Muscle of leg (tissue), 11 donors: ENCODE results near the gene ADCY6. TPM values are rescaled to one million over a fixed set of nuclear protein-coding genes. Genes with fewer than 3 reads are reported as not detected.

Source experiments
- DNase-seq: peaks from one replicate; pipeline ENCODE4 v3.0.0; 2013
- H3K27ac ChIP-seq: one replicate; pipeline ENCODE4 v1.5.1; 2013; ENCODE audit warnings: mild to moderate bottlenecking, low read length, control low read depth
- H3K27me3 ChIP-seq: one replicate; pipeline ENCODE4 v1.6.1; 2013; ENCODE audit warnings: low read length; ENCODE audit not compliant: control insufficient read depth, insufficient read depth
- H3K36me3 ChIP-seq: one replicate; pipeline ENCODE4 v1.6.1; 2013; ENCODE audit warnings: low read length; ENCODE audit not compliant: control insufficient read depth, insufficient read depth
- H3K4me1 ChIP-seq: one replicate; pipeline ENCODE4 v1.6.1; 2013; ENCODE audit warnings: low read length; ENCODE audit not compliant: control insufficient read depth, insufficient read depth
- H3K4me3 ChIP-seq: one replicate; pipeline ENCODE4 v1.5.1; 2013; ENCODE audit warnings: low read length, control low read depth
- H3K9me3 ChIP-seq: replicated peaks from 2 replicates; pipeline ENCODE4 v1.6.1; 2013; ENCODE audit warnings: low read depth, low read length; ENCODE audit not compliant: control insufficient read depth
- WGBS: methylation state at CpG from one replicate; pipeline ENCODE4 v1.1.5; 2013; ENCODE audit warnings: missing lambda C conversion rate; ENCODE audit not compliant: insufficient coverage; 5-methylcytosine and 5-hydroxymethylcytosine counted together
- polyA plus RNA-seq, 8 donors: library from polyadenylated mRNA; unstranded; fragments of 120-200 nt; gene quantifications; one replicate each; pipeline versions ENCODE4 v1.2.1 to v1.2.3, GENCODE V29; 2013; ENCODE audit warnings: inconsistent platforms in 1 of 8, low replicate concordance in 1 of 8; ENCODE audit not compliant: insufficient read length in 8 of 8, insufficient read depth in 1 of 8
- total RNA-seq: library from RNA; stranded (reverse); fragments of 120-200 nt; gene quantifications from one replicate; pipeline ENCODE4 v1.2.4, GENCODE V29; 2013

Gene ADCY6
- total and polyA plus RNA-seq, 9 donors, result 25.6 to 46.0 (median 38.0) TPM

DNA sequence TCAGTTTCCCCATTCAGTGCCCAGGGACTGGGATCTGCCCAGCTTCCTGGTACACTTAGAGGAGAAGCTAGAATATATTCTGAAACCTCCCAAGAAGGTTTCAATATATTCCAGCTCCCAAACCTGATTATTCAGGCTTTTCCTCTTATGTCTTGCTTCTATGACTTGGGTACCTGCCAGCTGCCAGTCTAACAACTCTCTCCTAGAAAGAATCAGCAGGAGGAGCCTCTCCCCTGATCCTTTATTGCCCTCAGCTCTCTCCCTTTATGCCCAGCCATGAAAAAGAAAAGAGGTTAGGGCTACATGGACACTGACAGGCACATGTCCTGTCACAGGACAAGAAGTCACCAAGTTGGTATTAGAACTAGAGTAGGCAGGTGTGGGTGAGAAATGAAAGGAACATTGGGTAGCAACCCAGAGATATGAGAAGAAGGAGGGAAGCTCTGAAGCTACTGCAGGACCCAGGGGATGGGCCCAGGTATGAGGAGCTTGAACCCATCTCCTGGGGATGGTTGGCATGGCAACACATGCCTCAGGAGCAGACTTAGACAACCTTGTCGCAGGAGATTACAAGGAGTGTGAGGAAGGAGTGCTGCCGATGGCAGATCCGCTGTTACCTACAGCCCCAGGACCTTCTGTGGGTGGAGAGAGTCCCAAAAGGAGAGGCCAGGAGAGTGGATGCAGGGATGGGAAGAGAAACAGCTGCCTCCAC is 27.4 kb upstream of the ADCY6 start:
- WGBS, result no CpG with 5 or more reads among the region's 3 CpGs
- Histone ChIP-seq H3K4me3 (no peak overlapping the region), H3K36me3 (no peaks in the 10 kb centered on the region), H3K27ac (no peak overlapping the region), H3K9me3 (no peaks in the 10 kb centered on the region), H3K27me3 (peaks cover 17% of the 10 kb centered on the region), H3K4me1 (peaks cover 48% of the 10 kb centered on the region)
- DNase-seq, result no peak

GRCh38 chr12:48815126-48816110 is 26.5 kb upstream of the ADCY6 start:
- Histone ChIP-seq H3K4me3 (peak overlapping the region; percentile 81), H3K4me1 (peaks cover 55% of the 10 kb centered on the region), H3K36me3 (no peaks in the 10 kb centered on the region), H3K9me3 (no peaks in the 10 kb centered on the region), H3K27me3 (peaks cover 17% of the 10 kb centered on the region), H3K27ac (peak overlapping the region; percentile 94)
- WGBS, result 1% methylated on average over 51 of the region's 54 CpGs
- DNase-seq, result peak; percentile 95

DNA sequence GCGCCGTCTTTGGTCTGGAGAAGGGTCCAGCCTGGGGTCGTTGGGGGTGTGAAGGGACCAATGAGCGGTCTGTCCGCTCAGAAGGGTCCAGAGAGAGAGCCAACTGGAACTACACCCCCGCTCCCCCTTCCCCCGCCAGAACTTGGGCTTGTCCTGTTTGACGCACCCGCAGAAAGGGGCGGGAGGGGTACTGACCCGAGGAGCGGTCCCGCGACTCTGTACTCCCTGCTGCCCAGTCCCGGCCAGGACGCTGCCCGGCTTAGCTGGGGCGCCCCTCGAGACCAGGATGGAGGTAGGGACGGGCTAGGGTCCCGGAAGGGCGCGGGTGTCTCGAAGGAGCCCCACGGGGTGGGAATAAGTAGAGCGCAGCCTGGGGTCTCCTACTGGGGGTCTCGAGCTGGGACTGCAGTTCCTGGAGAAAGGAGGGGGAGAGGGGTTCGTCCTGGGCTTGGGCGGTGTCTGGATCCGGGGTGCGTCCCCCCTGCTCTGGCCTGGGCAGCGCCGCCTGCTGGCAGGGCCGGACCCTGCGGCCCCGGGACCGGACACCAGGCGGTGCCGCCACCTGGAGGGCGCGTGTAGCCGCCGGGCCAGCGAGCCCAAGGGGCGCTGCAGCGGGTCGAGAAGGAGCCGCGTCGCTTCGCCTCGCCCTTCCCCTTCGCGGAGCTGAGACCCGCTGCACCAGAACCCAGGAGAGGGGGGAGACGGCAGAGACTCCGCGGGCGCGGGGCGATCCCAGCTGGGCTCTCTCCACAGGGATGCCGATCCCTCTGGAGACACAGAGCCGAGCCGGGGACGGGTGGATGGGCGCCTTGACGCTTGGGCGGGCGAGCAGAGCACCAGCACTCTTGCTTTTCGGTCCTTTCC is 25.6 kb upstream of the ADCY6 start:
- under 1% methylated on average over 60 of the region's 70 CpGs for WGBS
- Histone ChIP-seq H3K36me3 (no peaks in the 10 kb centered on the region), H3K4me3 (peak overlapping the region; percentile 81), H3K27ac (peak overlapping the region; percentile 94), H3K9me3 (no peaks in the 10 kb centered on the region), H3K4me1 (peaks cover 51% of the 10 kb centered on the region), H3K27me3 (peaks cover 17% of the 10 kb centered on the region)
- DNase-seq, result peak; percentile 81

- 8% methylated on average over 5 of the region's 18 CpGs for WGBS
These were observed 24.8 kb upstream of the ADCY6 start for GRCh38 chr12:48813465-48814261.

GRCh38 chr12:48812389-48812788 is 23.5 kb upstream of the ADCY6 start:
- WGBS, result 59% methylated on average over 2 of the region's 2 CpGs
- no peak for DNase-seq
- Histone ChIP-seq H3K4me3 (no peak overlapping the region), H3K27me3 (peaks cover 6% of the 10 kb centered on the region), H3K36me3 (no peaks in the 10 kb centered on the region), H3K9me3 (no peaks in the 10 kb centered on the region), H3K4me1 (peaks cover 37% of the 10 kb centered on the region), H3K27ac (no peak overlapping the region)

More at GRCh38 chr12:48813465-48814261, 24.8 kb upstream of the ADCY6 start:
- DNase-seq, result peak; percentile 70
- H3K36me3 ChIP-seq, result no peaks in the 10 kb centered on the region
- H3K27me3 ChIP-seq, result peaks cover 13% of the 10 kb centered on the region
- H3K27ac ChIP-seq, result peak overlapping the region; percentile 44
- H3K4me1 ChIP-seq, result peaks cover 44% of the 10 kb centered on the region
- no peaks in the 10 kb centered on the region for H3K9me3 ChIP-seq
- peak overlapping the region; percentile 81 for H3K4me3 ChIP-seq

GRCh38 chr12:48811437-48812090 is 22.7 kb upstream of the ADCY6 start:
- WGBS, result 70% methylated on average over 2 of the region's 5 CpGs
- peaks cover 35% of the 10 kb centered on the region for H3K4me1 ChIP-seq
- DNase-seq, result no peak
- no peak overlapping the region for H3K27ac ChIP-seq
- no peak overlapping the region for H3K4me3 ChIP-seq
- H3K9me3 ChIP-seq, result no peaks in the 10 kb centered on the region
- H3K27me3 ChIP-seq, result peaks cover 2% of the 10 kb centered on the region
- H3K36me3 ChIP-seq, result no peaks in the 10 kb centered on the region

DNA sequence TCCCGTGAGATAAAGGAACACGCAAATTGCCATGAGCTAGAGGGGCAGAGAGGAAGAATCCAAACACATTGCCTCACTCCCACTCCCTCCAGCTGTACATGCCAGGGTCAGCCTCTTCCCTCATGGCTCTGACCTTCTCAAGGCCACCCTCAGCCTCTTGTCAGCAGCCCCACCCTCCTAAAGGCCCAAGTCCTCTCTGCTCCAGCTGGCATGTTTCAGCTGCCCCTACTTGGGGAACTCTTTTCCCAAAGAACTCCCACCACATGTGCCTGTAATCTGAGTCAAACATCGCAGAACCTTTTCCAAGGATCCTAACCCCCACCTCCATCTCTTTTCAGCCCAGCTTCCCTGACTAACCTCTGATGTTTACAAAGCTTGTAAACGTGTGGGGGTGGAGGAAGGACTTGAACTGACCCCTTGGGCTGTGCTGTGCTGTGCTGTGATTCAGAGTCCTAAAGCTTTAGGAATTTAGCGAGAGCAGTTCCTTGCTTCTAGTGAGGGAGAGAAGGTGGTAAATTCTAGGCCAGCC is 22.1 kb upstream of the ADCY6 start:
- Histone ChIP-seq H3K4me3 (no peak overlapping the region), H3K36me3 (no peaks in the 10 kb centered on the region), H3K4me1 (peaks cover 29% of the 10 kb centered on the region), H3K27ac (no peak overlapping the region), H3K27me3 (peaks cover 2% of the 10 kb centered on the region), H3K9me3 (no peaks in the 10 kb centered on the region)
- 61% methylated on average over 2 of the region's 5 CpGs for WGBS
- no peak for DNase-seq

GRCh38 chr12:48807981-48808380 is 19.1 kb upstream of the ADCY6 start:
- Histone ChIP-seq H3K4me1 (peaks cover 14% of the 10 kb centered on the region), H3K27ac (no peak overlapping the region), H3K36me3 (no peaks in the 10 kb centered on the region), H3K4me3 (no peak overlapping the region), H3K27me3 (no peaks in the 10 kb centered on the region), H3K9me3 (no peaks in the 10 kb centered on the region)
- 83% methylated on average over 2 of the region's 3 CpGs for WGBS
- no peak for DNase-seq

DNA sequence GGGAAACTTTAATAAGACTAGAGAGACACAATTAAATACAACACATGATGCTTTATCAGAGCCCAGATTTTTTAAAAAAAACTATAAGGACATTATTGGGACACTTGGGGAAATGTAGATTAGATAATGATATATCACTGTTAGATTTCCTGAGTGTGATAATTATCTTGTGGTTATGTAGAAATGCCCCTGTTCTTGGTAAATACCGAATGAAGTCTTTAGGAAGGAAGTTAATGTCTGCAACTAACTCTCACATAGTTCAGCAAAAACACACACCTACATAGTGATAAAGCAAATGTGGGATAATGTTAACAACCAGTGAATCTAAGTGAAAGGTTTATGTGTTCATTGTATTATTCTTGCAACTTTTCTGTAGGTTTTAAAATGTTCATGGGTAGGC is 14.8 kb upstream of the ADCY6 start:
- Histone ChIP-seq H3K4me3 (no peak overlapping the region), H3K4me1 (no peaks in the 10 kb centered on the region), H3K27ac (no peak overlapping the region), H3K27me3 (peaks cover 6% of the 10 kb centered on the region), H3K9me3 (no peaks in the 10 kb centered on the region), H3K36me3 (no peaks in the 10 kb centered on the region)
- no CpG with 5 or more reads among the region's 1 CpG for WGBS
- no peak for DNase-seq
